ENCODE results near the gene SMCO3. TPM values are rescaled to one million over a fixed set of nuclear protein-coding genes. Genes with fewer than 3 reads are reported as not detected.
A peak's percentile ranks its signal among the peaks of the same experiment; 100 is the strongest.

The SMCO3 gene
- total RNA-seq, 1 donor from 2014 or later = not detected

GRCh38 chr12:14836336-14837210 lies 22.6 kb upstream of the SMCO3 start:
- intact Hi-C loops (cut with DNase I) = loop anchor here (10.0 kb wide), 1 partner anchor 62 kb away; a partner anchor contains a TSS

GRCh38 chr12:14834509-14834908 lies 20.5 kb upstream of the SMCO3 start:
- DNase-seq = no peak
- ATAC-seq (ENCODE audit: poor library complexity) = no peak
- intact Hi-C loops (cut with DNase I) = loop anchor here (10.0 kb wide), 1 partner anchor 60 kb away; a partner anchor contains a TSS

More at GRCh38 chr12:14836336-14837210, 22.6 kb upstream of the SMCO3 start:
- DNase-seq = no peak
- peak; percentile 62 for ATAC-seq (ENCODE audit: poor library complexity)

GRCh38 chr12:14833952-14834351 lies 20.0 kb upstream of the SMCO3 start:
- intact Hi-C loops (cut with DNase I) = loop anchor here (10.0 kb wide), 1 partner anchor 59 kb away; a partner anchor contains a TSS
- peak; percentile 23 for ATAC-seq (ENCODE audit: poor library complexity)
- no peak for DNase-seq

- DNase-seq (no peak), ATAC-seq (ENCODE audit: poor library complexity) (no peak)
These were observed 19.4 kb upstream of the SMCO3 start for GRCh38 chr12:14833336-14833735.

GRCh38 chr12:14828892-14829291 lies 14.9 kb upstream of the SMCO3 start:
- intact Hi-C loops (cut with DNase I) = no loop called here
- ATAC-seq (ENCODE audit: poor library complexity) (no peak), DNase-seq (no peak)

More at GRCh38 chr12:14833336-14833735, 19.4 kb upstream of the SMCO3 start:
- intact Hi-C loops (cut with DNase I) = loop anchor here (10.0 kb wide), 1 partner anchor 59 kb away; a partner anchor contains a TSS

- intact Hi-C loops (cut with DNase I) = no loop called here
- DNase-seq = no peak
- ATAC-seq (ENCODE audit: poor library complexity) = no peak
These were observed 13.1 kb upstream of the SMCO3 start for GRCh38 chr12:14827043-14827442.

- no peak for DNase-seq
- ATAC-seq (ENCODE audit: poor library complexity) = no peak
- intact Hi-C loops (cut with DNase I) = no loop called here
These were observed 12.5 kb upstream of the SMCO3 start for GRCh38 chr12:14826491-14826890.

- DNase-seq (no peak), ATAC-seq (ENCODE audit: poor library complexity) (no peak)
- intact Hi-C loops (cut with DNase I) = no loop called here
These were observed 11.3 kb upstream of the SMCO3 start for GRCh38 chr12:14825256-14825655.

- intact Hi-C loops (cut with DNase I) = no loop called here
- ATAC-seq (ENCODE audit: poor library complexity) (no peak), DNase-seq (no peak)
These were observed 10.1 kb upstream of the SMCO3 start for GRCh38 chr12:14824012-14824634.

GRCh38 chr12:14811486-14811885 lies 2.5 kb downstream of the SMCO3 start:
- intact Hi-C loops (cut with DNase I) = no loop called here
- no peak for DNase-seq
- ATAC-seq (ENCODE audit: poor library complexity) = no peak

GRCh38 chr12:14810953-14811483 lies 3.0 kb downstream of the SMCO3 start:
- intact Hi-C loops (cut with DNase I) = no loop called here
- ATAC-seq (ENCODE audit: poor library complexity) (no peak), DNase-seq (no peak)

GRCh38 chr12:14810167-14810952 lies 3.6 kb downstream of the SMCO3 start:
- DNase-seq (no peak), ATAC-seq (ENCODE audit: poor library complexity) (no peak)
- intact Hi-C loops (cut with DNase I) = no loop called here

GRCh38 chr12:14803830-14804160 lies 10.2 kb downstream of the SMCO3 start:
- intact Hi-C loops (cut with DNase I) = no loop called here
- DNase-seq (no peak), ATAC-seq (ENCODE audit: poor library complexity) (peak; percentile 50)

GRCh38 chr12:14803011-14803829 lies 10.8 kb downstream of the SMCO3 start, which contains the start of the genes C12orf60 and WBP11:
Gene C12orf60 (plus strand): TSS chr12:14803670. CDS start chr12:14822936, 19,266 bp downstream.
Gene WBP11 (minus strand): TSS chr12:14803478. CDS start chr12:14801383, 2,095 bp downstream.
- peak; percentile 99 for ATAC-seq (ENCODE audit: poor library complexity)
- peak; percentile 94 for DNase-seq
- intact Hi-C loops (cut with DNase I) = no loop called here

GRCh38 chr12:14802721-14803010 lies 11.3 kb downstream of the SMCO3 start:
- no peak for ATAC-seq (ENCODE audit: poor library complexity)
- intact Hi-C loops (cut with DNase I) = no loop called here

GRCh38 chr12:14802247-14802646 lies 11.7 kb downstream of the SMCO3 start:
- intact Hi-C loops (cut with DNase I) = no loop called here
- ATAC-seq (ENCODE audit: poor library complexity) (no peak), DNase-seq (no peak)

More at GRCh38 chr12:14802721-14803010, 11.3 kb downstream of the SMCO3 start:
- no peak for DNase-seq

- ATAC-seq (ENCODE audit: poor library complexity) (peak; percentile 67), DNase-seq (no peak)
- intact Hi-C loops (cut with DNase I) = no loop called here
These were observed 18.9 kb downstream of the SMCO3 start for GRCh38 chr12:14795028-14795448.

- ATAC-seq (ENCODE audit: poor library complexity) = no peak
- intact Hi-C loops (cut with DNase I) = no loop called here
- no peak for DNase-seq
These were observed 28.4 kb downstream of the SMCO3 start for GRCh38 chr12:14785568-14785967.
